ENCODE data around the gene FBXO24. TPM values are rescaled to one million over a fixed set of nuclear protein-coding genes. Genes with fewer than 3 reads are reported as not detected.

The FBXO24 gene
- total and polyA plus RNA-seq, 9 of the 15 experiments (the other 6 are each of a cell fraction or from before 2014, with no cell fraction given): 0.17 to 0.95 (median 0.50) TPM

GRCh38 chr7:100568896-100569844, 17.0 kb upstream of the FBXO24 start (continued):
- TF ChIP-seq CTCF (IDR thresholded peaks at IDR 0.05 in 2 of 3, conservative IDR thresholded peaks at IDR 0.05 in 1 of 3; ENCODE audit: insufficient read depth in 2 of 3, low read depth in 1 of 3, low read length in 3 of 3) (peak; percentile 69 to 78 (median 76)), ZNF212 (CRISPR knock-in tag; IDR thresholded peaks at IDR 0.05) (no peak), KLF13 (tag; IDR thresholded peaks at IDR 0.05; ENCODE audit: borderline replicate concordance, low read depth) (no peak), MYC (IDR thresholded peaks at IDR 0.05; ENCODE audit: low read depth, low read length) (peak; percentile 13; the same call in 1 of the 2 replicates), MYC (CRISPR knock-in tag; IDR thresholded peaks at IDR 0.05; ENCODE audit: borderline replicate concordance, low read depth) (no peak), PRMT5 (CRISPR knock-in tag; IDR thresholded peaks at IDR 0.05) (no peak), FIP1L1 (IDR thresholded peaks at IDR 0.05; ENCODE audit: low read depth, low read length, poor library complexity, severe bottlenecking) (no peak), RUNX1 (IDR thresholded peaks at IDR 0.05; ENCODE audit: low read depth) (no peak), ILF3 (IDR thresholded peaks at IDR 0.05; ENCODE audit: borderline replicate concordance) (no peak), ETS1 (conservative IDR thresholded peaks at IDR 0.05; ENCODE audit: control insufficient read depth, low read depth, low read length) (peak; percentile 22; the same call in 1 of the 2 replicates), MGA (IDR thresholded peaks at IDR 0.05) (no peak)
